ENCODE data around the gene PASK. TPM values are rescaled to one million over a fixed set of nuclear protein-coding genes. Genes with fewer than 3 reads are reported as not detected.

The PASK gene
- total RNA-seq, 1 experiment from 2014 or later, result 80.9 TPM

- TF ChIP-seq MYBL2 (CRISPR knock-in tag; IDR thresholded peaks at IDR 0.05), result no peak
- no peak for TF ChIP-seq IRF2 (CRISPR knock-in tag; IDR thresholded peaks at IDR 0.05; ENCODE audit: borderline replicate concordance, low read depth)
- TF ChIP-seq IRF1 (CRISPR knock-in tag; IDR thresholded peaks at IDR 0.05), result no peak
- no peak for TF ChIP-seq TP53 (CRISPR knock-in tag; IDR thresholded peaks at IDR 0.05)
- no peak for TF ChIP-seq TEAD4 (CRISPR knock-in tag; IDR thresholded peaks at IDR 0.05)
- TF ChIP-seq E2F4 (CRISPR knock-in tag; IDR thresholded peaks at IDR 0.05; ENCODE audit: borderline replicate concordance, low read depth), result no peak
- TF ChIP-seq E2F1 (CRISPR knock-in tag; IDR thresholded peaks at IDR 0.05), result no peak
- no peak for TF ChIP-seq NR2C2 (CRISPR knock-in tag; IDR thresholded peaks at IDR 0.05)
- no peak for TF ChIP-seq ERG (CRISPR knock-in tag; IDR thresholded peaks at IDR 0.05)
- no peak for TF ChIP-seq TCF7 (CRISPR knock-in tag; IDR thresholded peaks at IDR 0.05; ENCODE audit: low read depth)
- TF ChIP-seq RORB (CRISPR knock-in tag; IDR thresholded peaks at IDR 0.05), result no peak
- TF ChIP-seq FOXJ3 (CRISPR knock-in tag; IDR thresholded peaks at IDR 0.05; ENCODE audit: borderline replicate concordance), result no peak
- TF ChIP-seq ZNF232 (CRISPR knock-in tag; IDR thresholded peaks at IDR 0.05), result no peak
- no peak for TF ChIP-seq GRHL2 (CRISPR knock-in tag; IDR thresholded peaks at IDR 0.05; ENCODE audit: insufficient replicate concordance, severe bottlenecking)
- Mint-ChIP-seq H3K4me3 (no peak overlapping the region), H3K27ac (no peak overlapping the region), H3K9me3 (no peaks in the 10 kb centered on the region), H3K4me1 (peaks cover 10% of the 10 kb centered on the region), H3K27me3 (ENCODE audit: low read depth) (no peaks in the 10 kb centered on the region), H3K36me3 (no peaks in the 10 kb centered on the region)
- ChIA-PET CTCF (no interaction called here), POLR2A (no interaction called here)
- DNase-seq (ENCODE audit: low spot score) (no peak), ATAC-seq (no peak)
These were observed 36.7 kb upstream of the PASK start for GRCh38 chr2:241185961-241186360.

GRCh38 chr2:241184901-241185300, 35.6 kb upstream of the PASK start:
- Mint-ChIP-seq H3K27me3 (ENCODE audit: low read depth) (no peaks in the 10 kb centered on the region), H3K36me3 (no peaks in the 10 kb centered on the region), H3K4me1 (peaks cover 15% of the 10 kb centered on the region), H3K9me3 (no peaks in the 10 kb centered on the region), H3K27ac (no peak overlapping the region), H3K4me3 (no peak overlapping the region)
- ChIA-PET CTCF (no interaction called here), POLR2A (no interaction called here)
- no peak for DNase-seq (ENCODE audit: low spot score)
- no peak for ATAC-seq
- TF ChIP-seq SOX15 (CRISPR knock-in tag; IDR thresholded peaks at IDR 0.05), result no peak
- no peak for TF ChIP-seq CREB1 (CRISPR knock-in tag; IDR thresholded peaks at IDR 0.05)
- TF ChIP-seq RELA (CRISPR knock-in tag; IDR thresholded peaks at IDR 0.05; ENCODE audit: borderline replicate concordance), result no peak
- TF ChIP-seq SMAD3 (CRISPR knock-in tag; IDR thresholded peaks at IDR 0.05; ENCODE audit: borderline replicate concordance), result no peak
- TF ChIP-seq EMX1 (CRISPR knock-in tag; IDR thresholded peaks at IDR 0.05), result no peak
- TF ChIP-seq ZNF512 (CRISPR knock-in tag; IDR thresholded peaks at IDR 0.05; ENCODE audit: borderline replicate concordance), result no peak
- no peak for TF ChIP-seq ATF6 (CRISPR knock-in tag; IDR thresholded peaks at IDR 0.05)
- TF ChIP-seq FOXP4 (CRISPR knock-in tag; IDR thresholded peaks at IDR 0.05), result no peak
- no peak for TF ChIP-seq ZNF425 (CRISPR knock-in tag; conservative IDR thresholded peaks at IDR 0.05)
- TF ChIP-seq KAT7 (CRISPR knock-in tag; IDR thresholded peaks at IDR 0.05; ENCODE audit: borderline replicate concordance), result no peak
